ENCODE measurements around the gene MAP2K7.
"Not testable (repeated sequence)": the region's sequence is repeated elsewhere in the genome, so short reads cannot be mapped to it uniquely, and the experiment has no call there.

The MAP2K7 gene

GRCh38 chr19:7883796-7884570 lies 19.7 kb upstream of the MAP2K7 start:
- no peak for DNase-seq (ENCODE audit: low spot score)

- DNase-seq (ENCODE audit: low spot score): no peak
Observed at GRCh38 chr19:7885818-7886217, 17.9 kb upstream of the MAP2K7 start.

GRCh38 chr19:7887408-7888144 lies 16.1 kb upstream of the MAP2K7 start:
- no peak for DNase-seq (ENCODE audit: low spot score)

- DNase-seq (ENCODE audit: low spot score): peak; percentile 82
Observed at GRCh38 chr19:7888145-7888825, 15.4 kb upstream of the MAP2K7 start, which contains the start of gene LRRC8E. Gene LRRC8E (plus strand): TSS chr19:7888510. CDS start chr19:7895604, 7,094 bp downstream.

- DNase-seq (ENCODE audit: low spot score): no peak
Observed at GRCh38 chr19:7888826-7889217, 14.9 kb upstream of the MAP2K7 start.

- not testable (repeated sequence) for DNase-seq (ENCODE audit: low spot score)
Observed at GRCh38 chr19:7893362-7894101, 10.1 kb upstream of the MAP2K7 start.

GRCh38 chr19:7894612-7895309 lies 8.9 kb upstream of the MAP2K7 start:
- DNase-seq (ENCODE audit: low spot score): no peak

GRCh38 chr19:7895565-7895964 lies 8.1 kb upstream of the MAP2K7 start:
- DNase-seq (ENCODE audit: low spot score): no peak

- DNase-seq (ENCODE audit: low spot score): no peak
Observed at GRCh38 chr19:7897292-7897691, 6.4 kb upstream of the MAP2K7 start.

- no peak for DNase-seq (ENCODE audit: low spot score)
Observed at GRCh38 chr19:7898967-7899366, 4.7 kb upstream of the MAP2K7 start.

- DNase-seq (ENCODE audit: low spot score): no peak
Observed at GRCh38 chr19:7899751-7900378, 3.8 kb upstream of the MAP2K7 start.

- DNase-seq (ENCODE audit: low spot score): no peak
Observed at GRCh38 chr19:7900401-7900870, 3.2 kb upstream of the MAP2K7 start.

- no peak for DNase-seq (ENCODE audit: low spot score)
Observed at GRCh38 chr19:7900931-7901330, 2.7 kb upstream of the MAP2K7 start.

- DNase-seq (ENCODE audit: low spot score): no peak
Observed at GRCh38 chr19:7901337-7901736, 2.3 kb upstream of the MAP2K7 start.

- DNase-seq (ENCODE audit: low spot score): no peak
Observed at GRCh38 chr19:7902796-7903243, 857 bp upstream of the MAP2K7 start.

GRCh38 chr19:7904074-7905020 lies 670 bp downstream of the MAP2K7 start:
- DNase-seq (ENCODE audit: low spot score): peak; percentile 75

GRCh38 chr19:7905268-7905667 lies 1.6 kb downstream of the MAP2K7 start:
- no peak for DNase-seq (ENCODE audit: low spot score)

GRCh38 chr19:7905859-7906258 lies 2.2 kb downstream of the MAP2K7 start:
- no peak for DNase-seq (ENCODE audit: low spot score)

GRCh38 chr19:7907122-7907521 lies 3.4 kb downstream of the MAP2K7 start:
- no peak for DNase-seq (ENCODE audit: low spot score)

GRCh38 chr19:7907544-7907943 lies 3.9 kb downstream of the MAP2K7 start:
- no peak for DNase-seq (ENCODE audit: low spot score)
